Panc1 (cell line): ENCODE measurements around the gene ARHGAP18. TPM values are rescaled to one million over a fixed set of nuclear protein-coding genes. Genes with fewer than 3 reads are reported as not detected.

Experiments
- ATAC-seq: fragments of 200-7000 bp; cut with Tn5 transposase; 2 replicates; pipeline ENCODE4 v1.9.1; 2020; ENCODE audit warnings: mild to moderate bottlenecking, moderate library complexity
- BruUV-seq: library from RNA; stranded (reverse); fragments of 400-500 nt; replicated peaks from 2 replicates; lab custom pipeline; 2021; lab: Mats Ljungman, UMichigan
- CTCF ChIA-PET: fragments of 300-600 bp; sonication (Branson Sonifier 250); formaldehyde crosslinking; loops from one replicate; lab custom pipeline; 2022; ENCODE audit warnings: antibody characterized with exemption; lab: Charles Lee
- POLR2A ChIA-PET: fragments of 300-600 bp; sonication (Branson Sonifier 250); formaldehyde crosslinking; loops from one replicate; lab custom pipeline; 2022; ENCODE audit warnings: antibody characterized with exemption; lab: Charles Lee
- DNase-seq: peaks from one replicate; pipeline ENCODE4 v3.0.0-alpha.2; 2010; ENCODE audit warnings: low read depth, low spot score
- H3K27ac ChIP-seq: 2 replicates; pipeline ENCODE4 v1.5.1; 2011; ENCODE audit warnings: mild to moderate bottlenecking, low read length, inconsistent platforms
- H3K27me3 ChIP-seq: fragments of 200-500 bp; sonication (Bioruptor generic); 2 replicates; pipeline ENCODE4 v1.6.0; 2014; ENCODE audit warnings: low read length, inconsistent platforms; ENCODE audit not compliant: control insufficient read depth, insufficient read depth
- H3K36me3 ChIP-seq: fragments of 200-500 bp; sonication (Bioruptor generic); 2 replicates; pipeline ENCODE4 v1.5.1; 2014; ENCODE audit warnings: inconsistent platforms, mild to moderate bottlenecking, low read length, moderate library complexity; ENCODE audit not compliant: control insufficient read depth, insufficient read depth
- H3K4me1 ChIP-seq: 2 replicates; pipeline ENCODE4 v1.5.1; 2011; ENCODE audit warnings: inconsistent platforms, mild to moderate bottlenecking, low read length, moderate library complexity; ENCODE audit not compliant: control insufficient read depth, insufficient read depth
- H3K4me3 ChIP-seq, 2 experiments: 2 replicates each; pipeline ENCODE4 v1.5.1; 2011 to 2012; ENCODE audit warnings: low read depth in 2 of 2, low read length in 2 of 2, mild to moderate bottlenecking in 2 of 2, inconsistent platforms in 1 of 2, moderate library complexity in 1 of 2
- H3K9me3 ChIP-seq: fragments of 200-500 bp; sonication (Bioruptor generic); 2 replicates; pipeline ENCODE4 v1.5.1; 2014; ENCODE audit warnings: low read depth, mild to moderate bottlenecking, inconsistent platforms, low read length, moderate library complexity; ENCODE audit not compliant: control insufficient read depth, insufficient read depth
- CTCF ChIP-seq: fragments of 450-650 bp; IDR thresholded peaks from 2 replicates; pipeline ENCODE4 v1.5.1; 2017; ENCODE audit warnings: mild to moderate bottlenecking
- POLR2AphosphoS5 ChIP-seq: IDR thresholded peaks from 2 replicates; pipeline ENCODE4 v1.6.1; 2012; ENCODE audit warnings: mild to moderate bottlenecking, low read depth, low read length, moderate library complexity
- REST ChIP-seq, 2 experiments: IDR thresholded peaks; 2 replicates each; pipeline ENCODE4 v1.6.1; 2011 to 2012; ENCODE audit warnings: low read depth in 2 of 2, control low read depth in 1 of 2, low read length in 1 of 2, mild to moderate bottlenecking in 1 of 2, moderate library complexity in 1 of 2; ENCODE audit not compliant: insufficient read depth in 1 of 2
- SIN3A ChIP-seq: IDR thresholded peaks from 2 replicates; pipeline ENCODE4 v1.6.1; 2012; ENCODE audit warnings: low read depth, mild to moderate bottlenecking, low read length, moderate library complexity, borderline replicate concordance; ENCODE audit not compliant: insufficient read depth
- TCF7L2 ChIP-seq: IDR thresholded peaks from 2 replicates; pipeline ENCODE4 v1.6.1; 2011; ENCODE audit warnings: mild to moderate bottlenecking, low read depth, low read length, inconsistent platforms
- in situ Hi-C: cut with HindIII; loops from 2 replicates; pipeline ENCODE4 v1.10.0; 2016; ENCODE audit warnings: low sequenced_read_pairs, low pct_unique_long_range_greater_than_20kb
- intact Hi-C: fragments of 100-400 bp; cut with micrococcal nuclease; formaldehyde crosslinking; loops from one replicate; pipeline ENCODE4 v1.10.0; 2022; ENCODE audit not compliant: unreplicated experiment
- total RNA-seq: library from RNA; stranded (reverse); gene quantifications from one replicate; pipeline ENCODE4 v1.2.1, GENCODE V29; 2021; ENCODE audit not compliant: unreplicated experiment

Gene ARHGAP18
- total RNA-seq, 1 experiment from 2014 or later, result 11.6 TPM

GRCh38 chr6:129596522-129596921 lies 113.5 kb downstream of the ARHGAP18 start:
- H3K27me3 ChIP-seq, result no peaks in the 10 kb centered on the region
- intact Hi-C loops (no loop called here), in situ Hi-C loops (no loop called here)
- POLR2A ChIA-PET, result interaction anchor here (0.6 kb wide), 2 partner anchors 256 to 284 kb away, joined by 3 to 23 read pairs; no protein-coding TSS in a partner anchor
- ATAC-seq (no peak), DNase-seq (no peak)
- no TSS peak for BruUV-seq
- CTCF ChIA-PET, result no interaction called here
- H3K27ac ChIP-seq, result no peak overlapping the region
- peaks cover 4% of the 10 kb centered on the region for H3K4me1 ChIP-seq
- TF ChIP-seq POLR2AphosphoS5 (no peak), REST (IDR thresholded peaks at IDR 0.05; ENCODE audit: insufficient read depth in 1 of 2, low read depth in 2 of 2, low read length in 1 of 2) (no peak), SIN3A (no peak), TCF7L2 (no peak), CTCF (no peak)
- H3K36me3 ChIP-seq, result no peaks in the 10 kb centered on the region
- H3K9me3 ChIP-seq, result no peaks in the 10 kb centered on the region
- H3K4me3 ChIP-seq, result no peak overlapping the region

- CTCF ChIA-PET, result no interaction called here
- H3K9me3 ChIP-seq, result no peaks in the 10 kb centered on the region
- no peaks in the 10 kb centered on the region for H3K36me3 ChIP-seq
- TF ChIP-seq CTCF, result no peak
- TF ChIP-seq POLR2AphosphoS5, result no peak
- TF ChIP-seq REST (IDR thresholded peaks at IDR 0.05; ENCODE audit: insufficient read depth in 1 of 2, low read depth in 2 of 2, low read length in 1 of 2), result no peak
- TF ChIP-seq SIN3A, result no peak
- no peak for TF ChIP-seq TCF7L2
- in situ Hi-C loops (no loop called here), intact Hi-C loops (no loop called here)
- no peaks in the 10 kb centered on the region for H3K4me1 ChIP-seq
- POLR2A ChIA-PET, result no interaction called here
- ATAC-seq, result no peak
- no peak overlapping the region for H3K27ac ChIP-seq
- no peak overlapping the region for H3K4me3 ChIP-seq
- BruUV-seq, result no TSS peak
- no peak for DNase-seq
- no peaks in the 10 kb centered on the region for H3K27me3 ChIP-seq
Measured at GRCh38 chr6:129593233-129593564, 116.8 kb downstream of the ARHGAP18 start.
